GM21576 (cell line): ENCODE data around the gene CDH2.

Experiments used
- ATAC-seq: cut with Tn5 transposase; IDR thresholded peaks from one replicate; pipeline ENCODE4 v1.9.1; 2021; ENCODE audit warnings: mild to moderate bottlenecking, moderate library complexity; ENCODE audit not compliant: unreplicated experiment

Gene CDH2

GRCh38 chr18:28091197-28091596 is 85.7 kb downstream of the CDH2 start:
- no peak for ATAC-seq

- no peak for ATAC-seq
These were observed 88.5 kb downstream of the CDH2 start for GRCh38 chr18:28088477-28088876.

- no peak for ATAC-seq
These were observed 90.0 kb downstream of the CDH2 start for GRCh38 chr18:28086670-28087552.

GRCh38 chr18:28081516-28081915 is 95.4 kb downstream of the CDH2 start:
- no peak for ATAC-seq

- no peak for ATAC-seq
These were observed 96.0 kb downstream of the CDH2 start for GRCh38 chr18:28080876-28081300.

- no peak for ATAC-seq
These were observed 97.0 kb downstream of the CDH2 start for GRCh38 chr18:28079883-28080282.

GRCh38 chr18:28078849-28079248 is 98.1 kb downstream of the CDH2 start:
- no peak for ATAC-seq

- ATAC-seq: no peak
These were observed 98.6 kb downstream of the CDH2 start for GRCh38 chr18:28078298-28078697.

- ATAC-seq: no peak
These were observed 101.4 kb downstream of the CDH2 start for GRCh38 chr18:28075501-28075900.

GRCh38 chr18:28074076-28074475 is 102.9 kb downstream of the CDH2 start:
- ATAC-seq: no peak

GRCh38 chr18:28073658-28074057 is 103.3 kb downstream of the CDH2 start:
- no peak for ATAC-seq

- ATAC-seq: no peak
These were observed 105.7 kb downstream of the CDH2 start for GRCh38 chr18:28071199-28071598.

GRCh38 chr18:28068207-28068606 is 108.7 kb downstream of the CDH2 start:
- no peak for ATAC-seq

- no peak for ATAC-seq
These were observed 109.6 kb downstream of the CDH2 start for GRCh38 chr18:28067346-28067745.

- no peak for ATAC-seq
These were observed 111.1 kb downstream of the CDH2 start for GRCh38 chr18:28065793-28066186.

- ATAC-seq: no peak
These were observed 111.7 kb downstream of the CDH2 start for GRCh38 chr18:28065031-28065792.

- no peak for ATAC-seq
These were observed 113.0 kb downstream of the CDH2 start for GRCh38 chr18:28063926-28064325.

GRCh38 chr18:28063271-28063761 is 113.6 kb downstream of the CDH2 start:
- no peak for ATAC-seq

GRCh38 chr18:28062443-28062842 is 114.5 kb downstream of the CDH2 start:
- no peak for ATAC-seq

GRCh38 chr18:28059861-28060260 is 117.1 kb downstream of the CDH2 start:
- ATAC-seq: no peak

GRCh38 chr18:28050545-28050944 is 126.4 kb downstream of the CDH2 start:
- no peak for ATAC-seq

GRCh38 chr18:28048612-28049011 is 128.3 kb downstream of the CDH2 start:
- no peak for ATAC-seq
